GM12892 (cell line): ENCODE results near the gene MVB12B.

ENCODE experiments used
- POLR2A ChIP-seq: IDR thresholded peaks from 2 replicates; pipeline ENCODE4 v1.6.1; 2011; ENCODE audit warnings: low read depth, low read length, control low read depth
- POLR2AphosphoS5 ChIP-seq: IDR thresholded peaks from 2 replicates; pipeline ENCODE4 v1.6.1; 2011; ENCODE audit warnings: low read depth, low read length, control low read depth

- TF ChIP-seq POLR2A (no peak), POLR2AphosphoS5 (no peak)
Measured at GRCh38 chr9:126478216-126478981, 151.8 kb downstream of the MVB12B start.
